Hepatocyte (in vitro differentiated cells): ENCODE data around the gene CYSRT1. TPM values are rescaled to one million over a fixed set of nuclear protein-coding genes. Genes with fewer than 3 reads are reported as not detected.

Experiments used
- DNase-seq: peaks from one replicate; pipeline ENCODE4 v3.0.0-alpha.2; 2016; ENCODE audit warnings: low spot score
- H2AFZ ChIP-seq: fragments of 200-600 bp; sonication (generic); 2 replicates; pipeline ENCODE4 v1.6.0; 2016; ENCODE audit warnings: antibody characterized with exemption, mild to moderate bottlenecking
- H3K27ac ChIP-seq: fragments of 200-600 bp; sonication (generic); 2 replicates; pipeline ENCODE4 v1.5.1; 2016; ENCODE audit warnings: mild to moderate bottlenecking
- H3K27me3 ChIP-seq: fragments of 200-600 bp; sonication (generic); 2 replicates; pipeline ENCODE4 v1.6.1; 2016
- H3K36me3 ChIP-seq: fragments of 200-600 bp; sonication (generic); replicated peaks from 2 replicates; pipeline ENCODE4 v1.5.1; 2016; ENCODE audit warnings: low read depth; ENCODE audit not compliant: insufficient read depth
- H3K4me1 ChIP-seq: fragments of 200-600 bp; sonication (generic); 2 replicates; pipeline ENCODE4 v1.5.1; 2016; ENCODE audit warnings: mild to moderate bottlenecking, moderate library complexity; ENCODE audit not compliant: insufficient read depth
- H3K4me2 ChIP-seq: fragments of 200-600 bp; sonication (generic); 2 replicates; pipeline ENCODE4 v1.6.0; 2016
- H3K4me3 ChIP-seq: fragments of 200-600 bp; sonication (generic); 2 replicates; pipeline ENCODE4 v1.5.1; 2016; ENCODE audit warnings: mild to moderate bottlenecking
- H3K79me2 ChIP-seq: fragments of 200-600 bp; sonication (generic); 2 replicates; pipeline ENCODE4 v1.6.0; 2017; ENCODE audit warnings: mild to moderate bottlenecking
- H3K9me2 ChIP-seq: fragments of 200-600 bp; sonication (generic); replicated peaks from 2 replicates; pipeline ENCODE4 v1.6.0; 2017; ENCODE audit warnings: mild to moderate bottlenecking; ENCODE audit not compliant: insufficient read depth
- H3K9me3 ChIP-seq: fragments of 200-600 bp; sonication (generic); 2 replicates; pipeline ENCODE4 v1.5.1; 2016; ENCODE audit warnings: low read depth, mild to moderate bottlenecking
- H4K20me1 ChIP-seq: fragments of 200-600 bp; sonication (generic); 2 replicates; pipeline ENCODE4 v1.6.0; 2016; ENCODE audit warnings: mild to moderate bottlenecking; ENCODE audit not compliant: insufficient read depth, poor library complexity, severe bottlenecking
- EZH2 ChIP-seq: fragments of 200-600 bp; sonication (generic); IDR thresholded peaks from 2 replicates; pipeline ENCODE4 v1.6.1; 2016; ENCODE audit warnings: antibody characterized with exemption, mild to moderate bottlenecking, borderline replicate concordance
- EZH2phosphoT487 ChIP-seq: fragments of 200-600 bp; sonication (generic); IDR thresholded peaks from one replicate; pipeline ENCODE4 v1.6.1; 2018; ENCODE audit warnings: antibody characterized with exemption, mild to moderate bottlenecking, low read depth, moderate library complexity; ENCODE audit not compliant: unreplicated experiment, severe bottlenecking
- WGBS: methylation state at CpG from one replicate; pipeline ENCODE4 v1.1.6; 2016; ENCODE audit warnings: low lambda C conversion rate; ENCODE audit errors: missing lambda C conversion rate; 5-methylcytosine and 5-hydroxymethylcytosine counted together
- polyA plus RNA-seq: library from polyadenylated mRNA; unstranded; fragments of >200 nt; fragmentation: Nextera tagmentation; extraction: Ambion mirVana; gene quantifications from 2 replicates; pipeline ENCODE4 v1.2.1, GENCODE V29; 2016
- total RNA-seq: library from RNA; depleted of rRNA; stranded (reverse); fragments of >200 nt; gene quantifications from 2 replicates; pipeline ENCODE4 v1.2.3, GENCODE V29; 2014
- TF ChIP-seq, protein P1 (sequence below): fragments of 200-600 bp; sonication (generic); IDR thresholded peaks from 2 replicates; pipeline ENCODE4 v1.5.1; 2016; ENCODE audit warnings: antibody characterized with exemption, mild to moderate bottlenecking; ENCODE audit not compliant: poor library complexity

Gene CYSRT1
- total and polyA plus RNA-seq, 2 experiments from 2014 or later: 1.4 to 2.1 TPM

DNA sequence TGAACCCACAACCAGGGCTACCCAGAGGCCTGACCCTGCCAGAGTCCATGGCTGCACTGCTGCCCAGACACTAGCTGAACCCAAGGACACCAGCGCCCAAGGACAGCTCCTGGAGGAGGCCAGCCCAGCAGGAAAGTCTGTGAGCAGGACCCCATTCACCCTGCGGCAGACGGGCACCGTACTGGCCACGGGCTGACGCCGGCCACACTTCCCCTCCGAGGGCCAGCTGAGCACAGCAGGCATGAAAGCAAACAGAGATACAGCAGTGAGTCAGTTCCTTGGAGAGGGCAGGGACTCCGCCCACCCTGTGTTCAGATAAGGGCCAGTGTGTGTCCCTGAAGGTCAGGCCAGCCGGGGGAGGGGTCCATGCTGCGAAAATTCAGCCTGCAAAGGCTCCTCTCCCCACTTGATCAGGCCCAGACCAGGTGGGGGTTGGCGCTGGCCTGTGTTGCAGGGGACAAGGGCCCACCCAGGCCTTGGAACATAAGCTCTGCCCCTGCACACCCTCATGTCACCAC lies 6.2 kb upstream of the CYSRT1 start:
- H3K79me2 ChIP-seq: no peaks in the 10 kb centered on the region
- no peaks in the 10 kb centered on the region for H4K20me1 ChIP-seq
- peaks cover 29% of the 10 kb centered on the region for H3K4me1 ChIP-seq
- WGBS: 30% methylated on average over 12 of the region's 12 CpGs
- H3K4me2 ChIP-seq: peak overlapping the region; percentile 70
- peak; percentile 82 for DNase-seq
- no peaks in the 10 kb centered on the region for H3K9me2 ChIP-seq
- H3K36me3 ChIP-seq: no peaks in the 10 kb centered on the region
- no peak overlapping the region for H2AFZ ChIP-seq
- no peaks in the 10 kb centered on the region for H3K9me3 ChIP-seq
- peak overlapping the region; percentile 82 for H3K27ac ChIP-seq
- no peaks in the 10 kb centered on the region for H3K27me3 ChIP-seq
- H3K4me3 ChIP-seq: no peak overlapping the region
- TF ChIP-seq, protein P1, sequence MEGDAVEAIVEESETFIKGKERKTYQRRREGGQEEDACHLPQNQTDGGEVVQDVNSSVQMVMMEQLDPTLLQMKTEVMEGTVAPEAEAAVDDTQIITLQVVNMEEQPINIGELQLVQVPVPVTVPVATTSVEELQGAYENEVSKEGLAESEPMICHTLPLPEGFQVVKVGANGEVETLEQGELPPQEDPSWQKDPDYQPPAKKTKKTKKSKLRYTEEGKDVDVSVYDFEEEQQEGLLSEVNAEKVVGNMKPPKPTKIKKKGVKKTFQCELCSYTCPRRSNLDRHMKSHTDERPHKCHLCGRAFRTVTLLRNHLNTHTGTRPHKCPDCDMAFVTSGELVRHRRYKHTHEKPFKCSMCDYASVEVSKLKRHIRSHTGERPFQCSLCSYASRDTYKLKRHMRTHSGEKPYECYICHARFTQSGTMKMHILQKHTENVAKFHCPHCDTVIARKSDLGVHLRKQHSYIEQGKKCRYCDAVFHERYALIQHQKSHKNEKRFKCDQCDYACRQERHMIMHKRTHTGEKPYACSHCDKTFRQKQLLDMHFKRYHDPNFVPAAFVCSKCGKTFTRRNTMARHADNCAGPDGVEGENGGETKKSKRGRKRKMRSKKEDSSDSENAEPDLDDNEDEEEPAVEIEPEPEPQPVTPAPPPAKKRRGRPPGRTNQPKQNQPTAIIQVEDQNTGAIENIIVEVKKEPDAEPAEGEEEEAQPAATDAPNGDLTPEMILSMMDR: no peak
- no peak for TF ChIP-seq EZH2
- no peak for TF ChIP-seq EZH2phosphoT487

DNA sequence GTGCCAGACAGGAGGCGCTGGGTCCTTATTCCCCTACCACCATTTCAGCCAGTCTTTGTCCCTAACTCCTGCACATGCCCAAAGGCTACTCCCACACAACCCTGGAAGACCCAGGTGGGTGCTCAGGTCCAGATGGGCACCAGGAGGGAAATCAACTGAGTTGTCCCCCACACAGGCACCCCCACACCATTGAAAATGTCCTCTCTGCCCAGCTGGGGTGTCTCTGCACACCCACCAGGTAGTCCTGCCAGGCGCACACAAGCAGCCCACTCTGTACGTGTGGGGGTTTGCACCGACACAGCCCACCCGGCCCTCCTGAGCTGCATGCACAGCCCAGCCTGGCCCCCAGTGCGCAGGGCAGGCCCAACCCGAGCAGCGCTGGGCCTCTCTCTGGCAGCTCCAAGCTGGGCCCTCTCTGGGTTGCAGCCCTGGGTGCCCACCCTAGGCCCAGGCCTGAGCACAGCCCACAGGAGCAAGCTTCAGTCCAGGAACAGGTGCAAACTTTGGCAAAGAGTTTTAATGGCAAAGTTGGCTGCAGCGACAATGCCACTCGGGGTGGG lies 5.1 kb upstream of the CYSRT1 start:
- no peak overlapping the region for H2AFZ ChIP-seq
- no peak for DNase-seq
- H3K4me1 ChIP-seq: peaks cover 34% of the 10 kb centered on the region
- no peak overlapping the region for H3K4me2 ChIP-seq
- TF ChIP-seq EZH2 (no peak), EZH2phosphoT487 (no peak)
- TF ChIP-seq, protein P1: no peak
- no peaks in the 10 kb centered on the region for H3K9me2 ChIP-seq
- no peaks in the 10 kb centered on the region for H3K79me2 ChIP-seq
- H3K9me3 ChIP-seq: no peaks in the 10 kb centered on the region
- H4K20me1 ChIP-seq: no peaks in the 10 kb centered on the region
- no peaks in the 10 kb centered on the region for H3K27me3 ChIP-seq
- H3K36me3 ChIP-seq: no peaks in the 10 kb centered on the region
- WGBS: 96% methylated on average over 10 of the region's 10 CpGs
- H3K4me3 ChIP-seq: no peak overlapping the region
- peak overlapping the region; percentile 82 for H3K27ac ChIP-seq

GRCh38 chr9:137220317-137221094 lies 4.5 kb upstream of the CYSRT1 start:
- H3K27me3 ChIP-seq: no peaks in the 10 kb centered on the region
- H3K27ac ChIP-seq: no peak overlapping the region
- DNase-seq: no peak
- H3K9me2 ChIP-seq: no peaks in the 10 kb centered on the region
- peaks cover 34% of the 10 kb centered on the region for H3K4me1 ChIP-seq
- no peak overlapping the region for H3K4me3 ChIP-seq
- no peaks in the 10 kb centered on the region for H3K79me2 ChIP-seq
- no peak overlapping the region for H3K4me2 ChIP-seq
- H2AFZ ChIP-seq: no peak overlapping the region
- no peaks in the 10 kb centered on the region for H3K36me3 ChIP-seq
- TF ChIP-seq EZH2 (no peak), EZH2phosphoT487 (no peak)
- TF ChIP-seq, protein P1: no peak
- 93% methylated on average over 47 of the region's 52 CpGs for WGBS
- H4K20me1 ChIP-seq: no peaks in the 10 kb centered on the region
- H3K9me3 ChIP-seq: no peaks in the 10 kb centered on the region
